Uterus (tissue), 4 donors: Measurements from ENCODE around the gene ETS1. TPM values are rescaled to one million over a fixed set of nuclear protein-coding genes. Genes with fewer than 3 reads are reported as not detected.

Source experiments
- DNase-seq, 2 donors: peaks; one replicate each; pipeline ENCODE4 v3.0.0-alpha.2; 2019 to 2020
- H3K27ac ChIP-seq, 2 donors: fragments of 200-600 bp; sonication (generic); 1 replicate in 1 of 2; 2 replicates in 1 of 2; pipeline ENCODE4 v1.5.1; 2016 to 2018
- H3K27me3 ChIP-seq, 2 donors: fragments of 200-600 bp; sonication (generic); one replicate each; pipeline ENCODE4 v1.5.1; 2018 to 2019; ENCODE audit warnings: control low read depth in 1 of 2
- H3K36me3 ChIP-seq, 2 donors: fragments of 200-600 bp; sonication (generic); one replicate each; pipeline ENCODE4 v1.5.1; 2019; ENCODE audit warnings: control low read depth in 1 of 2
- H3K4me1 ChIP-seq, 2 donors: fragments of 200-600 bp; sonication (generic); one replicate each; pipeline ENCODE4 v1.5.1; 2018 to 2019; ENCODE audit warnings: control low read depth in 1 of 2
- H3K4me3 ChIP-seq, 2 donors: fragments of 200-600 bp; sonication (generic); 1 replicate in 1 of 2; 2 replicates in 1 of 2; pipeline ENCODE4 v1.5.1; 2018 to 2019; ENCODE audit warnings: mild to moderate bottlenecking in 1 of 2
- H3K9me3 ChIP-seq, 2 donors: fragments of 200-600 bp; sonication (generic); one replicate each; pipeline ENCODE4 v1.5.1; 2019; ENCODE audit warnings: control low read depth in 1 of 2
- POLR2A ChIP-seq, 2 donors: fragments of 450-650 bp; IDR thresholded peaks; one replicate each; pipeline ENCODE4 v1.6.1; 2016; ENCODE audit warnings: antibody characterized with exemption in 2 of 2, mild to moderate bottlenecking in 1 of 2, moderate library complexity in 1 of 2
- intact Hi-C: fragments of 100-400 bp; cut with DNase I; formaldehyde crosslinking; loops from one replicate; pipeline ENCODE4 v1.15.1; 2023; ENCODE audit warnings: low total_unique reads
- total RNA-seq, 4 donors: library from RNA; depleted of rRNA in 3 of 4; stranded (reverse); fragments of >200 nt in 3 of 4; gene quantifications; one replicate each; pipeline versions ENCODE4 v1.1.0 to v1.2.4, GENCODE V29; 2014 to 2023
- TF ChIP-seq, protein P1 (sequence below), 4 experiments: fragments of 200-600 bp in 2 of 4; fragments of 450-650 bp in 2 of 4; sonication (generic) in 2 of 4; IDR thresholded peaks; one replicate each; pipeline ENCODE4 v1.5.1; 2016 to 2019; ENCODE audit warnings: antibody characterized with exemption in 4 of 4, mild to moderate bottlenecking in 2 of 4, moderate library complexity in 1 of 4
- donor health status: DM: yes; HTN: yes; CAD: no.

ETS1 gene
- total RNA-seq, 4 donors from 2014 or later, result 24.1 to 80.9 (median 58.3) TPM

DNA sequence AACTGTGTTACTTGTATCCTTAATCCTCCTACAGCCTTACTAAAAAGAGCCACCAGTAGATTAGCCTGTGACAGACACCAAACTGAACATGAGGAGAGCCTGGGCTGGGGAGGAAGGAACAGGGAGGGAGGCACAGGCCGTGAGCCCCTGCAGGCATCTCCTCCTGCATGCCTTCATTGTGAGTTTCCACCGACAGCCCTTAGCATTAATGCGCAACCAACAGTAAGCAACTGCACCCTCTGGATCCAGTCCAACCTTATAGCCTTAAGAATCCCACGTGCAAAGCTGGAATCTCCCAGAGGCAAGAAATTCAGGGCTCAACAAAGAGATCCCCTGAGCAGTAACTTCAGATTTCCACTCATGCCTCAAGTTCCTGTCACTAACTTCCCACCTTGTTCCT, 84.6 kb downstream of the ETS1 start:
- intact Hi-C loops, result no loop called here
- Histone ChIP-seq H3K27ac (peak overlapping the region; percentile 35 to 53), H3K27me3 (no peaks in the 10 kb centered on the region), H3K4me1 (peaks cover 4 to 21% of the 10 kb centered on the region in 2 donors), H3K9me3 (no peaks in the 10 kb centered on the region), H3K4me3 (no peak overlapping the region), H3K36me3 (no peaks in the 10 kb centered on the region)
- TF ChIP-seq POLR2A (IDR thresholded peaks at IDR 0.05), result no peak
- TF ChIP-seq, protein P1, sequence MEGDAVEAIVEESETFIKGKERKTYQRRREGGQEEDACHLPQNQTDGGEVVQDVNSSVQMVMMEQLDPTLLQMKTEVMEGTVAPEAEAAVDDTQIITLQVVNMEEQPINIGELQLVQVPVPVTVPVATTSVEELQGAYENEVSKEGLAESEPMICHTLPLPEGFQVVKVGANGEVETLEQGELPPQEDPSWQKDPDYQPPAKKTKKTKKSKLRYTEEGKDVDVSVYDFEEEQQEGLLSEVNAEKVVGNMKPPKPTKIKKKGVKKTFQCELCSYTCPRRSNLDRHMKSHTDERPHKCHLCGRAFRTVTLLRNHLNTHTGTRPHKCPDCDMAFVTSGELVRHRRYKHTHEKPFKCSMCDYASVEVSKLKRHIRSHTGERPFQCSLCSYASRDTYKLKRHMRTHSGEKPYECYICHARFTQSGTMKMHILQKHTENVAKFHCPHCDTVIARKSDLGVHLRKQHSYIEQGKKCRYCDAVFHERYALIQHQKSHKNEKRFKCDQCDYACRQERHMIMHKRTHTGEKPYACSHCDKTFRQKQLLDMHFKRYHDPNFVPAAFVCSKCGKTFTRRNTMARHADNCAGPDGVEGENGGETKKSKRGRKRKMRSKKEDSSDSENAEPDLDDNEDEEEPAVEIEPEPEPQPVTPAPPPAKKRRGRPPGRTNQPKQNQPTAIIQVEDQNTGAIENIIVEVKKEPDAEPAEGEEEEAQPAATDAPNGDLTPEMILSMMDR (IDR thresholded peaks at IDR 0.05), result no peak
- no peak for DNase-seq

DNA sequence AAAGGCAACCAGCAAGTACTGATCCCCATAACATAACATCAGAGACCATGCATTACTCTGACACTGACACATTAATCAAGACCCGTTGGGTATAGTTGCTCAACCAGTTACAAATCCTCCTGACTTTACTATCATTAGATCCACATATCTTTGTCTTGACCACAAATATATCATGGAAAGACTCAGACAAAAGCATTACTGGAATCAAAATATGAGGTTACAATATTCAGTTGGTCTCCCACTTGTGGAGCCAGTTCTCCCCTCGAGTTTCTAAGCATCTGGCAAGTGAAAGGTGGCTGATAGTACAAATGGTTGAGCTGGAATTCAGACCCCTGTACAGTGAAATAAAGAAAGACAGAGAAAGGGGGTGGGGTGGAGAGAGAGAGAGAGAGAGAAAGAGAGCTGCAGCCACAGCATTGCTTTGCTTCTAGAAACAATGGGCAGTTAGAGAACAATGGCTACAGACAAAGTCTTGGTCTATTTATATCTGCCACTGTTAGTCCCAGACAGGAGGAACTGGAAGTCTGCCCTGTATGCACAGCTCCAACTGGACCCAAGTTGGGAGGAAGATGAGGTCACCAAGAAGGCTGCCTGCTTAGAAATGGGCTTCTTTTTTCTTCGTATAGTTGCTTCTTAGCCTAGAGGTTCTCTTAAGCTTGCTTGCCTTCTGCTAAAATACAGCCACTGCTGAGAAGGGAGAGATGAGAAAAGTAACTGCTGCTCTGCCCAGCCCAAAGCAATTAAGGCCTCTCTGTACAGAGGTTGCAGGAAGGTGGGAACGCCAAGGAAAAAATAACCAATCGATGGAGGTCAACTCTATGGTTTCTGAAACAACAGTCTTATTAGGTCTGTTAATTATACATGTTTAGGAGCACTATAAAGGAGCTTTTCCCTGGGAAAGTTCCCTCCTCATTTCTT, 85.5 kb downstream of the ETS1 start:
- H3K4me3 ChIP-seq, result no peak overlapping the region
- intact Hi-C loops, result no loop called here
- no peak for DNase-seq
- no peaks in the 10 kb centered on the region for H3K9me3 ChIP-seq
- H3K4me1 ChIP-seq, result peaks cover 5 to 18% of the 10 kb centered on the region in 2 donors
- TF ChIP-seq, protein P1 (IDR thresholded peaks at IDR 0.05), result no peak
- TF ChIP-seq POLR2A (IDR thresholded peaks at IDR 0.05), result no peak
- no peaks in the 10 kb centered on the region for H3K27me3 ChIP-seq
- peak overlapping the region; percentile 35 to 53 for H3K27ac ChIP-seq
- H3K36me3 ChIP-seq, result no peaks in the 10 kb centered on the region

DNA sequence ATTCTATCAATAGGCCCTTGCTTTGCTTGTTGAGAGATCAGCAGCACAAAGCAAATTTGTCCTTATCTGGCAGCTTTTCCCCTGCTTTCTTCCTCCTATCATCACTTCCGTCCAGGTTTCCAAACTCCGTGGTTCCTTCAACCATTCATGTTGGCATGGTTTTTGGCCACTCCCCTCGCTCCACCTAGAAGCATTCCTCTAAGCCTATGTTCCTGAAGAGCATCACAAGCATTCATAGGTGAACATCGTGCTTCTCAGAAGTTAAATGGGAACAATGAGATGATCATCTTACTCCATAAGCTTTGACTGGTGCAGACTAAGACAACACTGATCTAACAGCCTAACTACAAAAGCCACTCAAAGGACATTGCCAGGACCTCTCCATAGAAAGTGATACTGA, 86.3 kb downstream of the ETS1 start:
- Histone ChIP-seq H3K4me1 (peaks cover 14 to 18% of the 10 kb centered on the region in 2 donors), H3K27ac (peak overlapping the region; percentile 69 to 82), H3K9me3 (no peaks in the 10 kb centered on the region), H3K36me3 (no peaks in the 10 kb centered on the region), H3K27me3 (no peaks in the 10 kb centered on the region), H3K4me3 (no peak overlapping the region)
- intact Hi-C loops, result no loop called here
- no peak for TF ChIP-seq POLR2A (IDR thresholded peaks at IDR 0.05)
- TF ChIP-seq, protein P1 (IDR thresholded peaks at IDR 0.05), result no peak
- no peak for DNase-seq

DNA sequence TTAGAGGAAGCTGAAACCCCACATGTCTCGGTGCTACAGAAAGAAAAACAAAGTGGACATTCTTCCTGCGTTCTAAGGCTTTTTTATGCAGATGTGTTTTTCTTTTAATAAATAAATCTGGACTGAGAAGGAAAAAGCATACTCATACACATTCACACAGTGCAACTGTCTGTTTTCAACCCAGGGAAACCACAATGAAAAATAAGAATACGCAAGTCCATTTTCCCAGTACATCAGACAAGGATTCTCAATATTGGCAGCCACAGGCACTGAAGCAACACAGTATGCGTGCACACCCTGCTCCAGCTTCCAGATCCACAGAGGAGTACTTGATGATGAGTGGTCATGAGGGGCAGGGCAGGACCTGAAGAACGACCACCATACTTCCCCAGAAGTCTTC, 86.9 kb downstream of the ETS1 start:
- intact Hi-C loops, result no loop called here
- Histone ChIP-seq H3K27ac (peak overlapping the region; percentile 69 to 82), H3K4me1 (peaks cover 14 to 15% of the 10 kb centered on the region in 2 donors), H3K27me3 (no peaks in the 10 kb centered on the region), H3K9me3 (no peaks in the 10 kb centered on the region), H3K36me3 (no peaks in the 10 kb centered on the region), H3K4me3 (no peak overlapping the region)
- DNase-seq, result no peak
- no peak for TF ChIP-seq POLR2A (IDR thresholded peaks at IDR 0.05)
- TF ChIP-seq, protein P1 (IDR thresholded peaks at IDR 0.05), result no peak

DNA sequence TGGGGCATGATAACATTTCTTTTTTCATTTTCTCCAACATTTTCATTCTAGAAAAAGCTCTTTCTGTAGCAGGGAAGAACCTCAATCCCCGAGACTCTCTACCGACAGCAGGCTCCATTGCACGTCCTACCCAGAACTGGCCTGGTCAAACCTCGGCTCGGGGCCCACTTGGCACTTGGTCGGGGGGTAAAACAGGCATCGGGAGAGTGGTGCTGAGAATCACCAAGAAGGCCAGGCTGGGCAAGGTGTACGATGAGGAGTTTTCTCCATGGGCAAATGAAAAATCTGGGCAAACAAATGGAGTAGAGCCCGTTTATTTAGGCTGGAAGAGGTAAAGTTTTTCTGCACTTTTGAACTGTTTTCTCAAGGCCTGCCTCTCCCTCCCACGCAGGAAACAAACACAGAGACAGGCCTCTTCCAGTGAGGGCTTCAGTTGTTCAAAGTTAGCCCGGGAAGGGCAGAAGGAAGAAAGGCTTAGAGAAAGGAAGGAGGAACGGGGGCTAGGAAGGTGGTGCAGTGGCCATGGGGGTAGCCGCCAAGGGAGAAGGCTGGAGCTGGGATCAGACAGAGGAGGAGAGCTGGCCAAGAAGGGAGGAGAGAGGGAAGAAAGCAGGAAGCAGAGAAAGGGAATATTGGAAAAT, 87.6 kb downstream of the ETS1 start:
- H3K27me3 ChIP-seq, result no peaks in the 10 kb centered on the region
- H3K27ac ChIP-seq, result peak overlapping the region; percentile 69 to 82
- no peaks in the 10 kb centered on the region for H3K9me3 ChIP-seq
- intact Hi-C loops, result no loop called here
- H3K4me3 ChIP-seq, result no peak overlapping the region
- no peak for TF ChIP-seq POLR2A (IDR thresholded peaks at IDR 0.05)
- TF ChIP-seq, protein P1 (IDR thresholded peaks at IDR 0.05), result no peak
- no peaks in the 10 kb centered on the region for H3K36me3 ChIP-seq
- H3K4me1 ChIP-seq, result peaks cover 13 to 14% of the 10 kb centered on the region in 2 donors
- DNase-seq, result no peak
